Measurements from ENCODE around the gene HSD17B12. TPM values are rescaled to one million over a fixed set of nuclear protein-coding genes. Genes with fewer than 3 reads are reported as not detected.

The HSD17B12 gene
- polyA plus RNA-seq, 3 donors: 13.3 to 35.5 (median 30.4) TPM

- Histone ChIP-seq H3K9ac (ENCODE audit: insufficient read depth, low read length, poor library complexity, severe bottlenecking) (no peak overlapping the region), H3K4me2 (replicated peaks; ENCODE audit: extremely low read depth, low read length, poor library complexity, severe bottlenecking) (no peak overlapping the region), H4K20me1 (ENCODE audit: insufficient read depth, low read length) (no peaks in the 10 kb centered on the region), H3K27me3 (ENCODE audit: control insufficient read depth in 2 of 2, insufficient read depth in 2 of 2, low read length in 2 of 2) (no peaks in the 10 kb centered on the region), H3K27ac (ENCODE audit: low read depth in 1 of 2, low read length in 2 of 2) (peak overlapping the region in 1 of 2 donors; percentile 6), H3K4me3 (replicated peaks in 1 of 3; ENCODE audit: low read depth in 2 of 3, low read length in 3 of 3) (no peak overlapping the region), H3K79me2 (ENCODE audit: insufficient read depth, low read length) (no peaks in the 10 kb centered on the region), H3K36me3 (replicated peaks in 1 of 2; ENCODE audit: control insufficient read depth in 1 of 2, insufficient read depth in 2 of 2, low read length in 2 of 2) (peaks cover 4 to 15% of the 10 kb centered on the region in 2 donors), H3K9me3 (replicated peaks in 1 of 2; ENCODE audit: control insufficient read depth in 1 of 2, insufficient read depth in 1 of 2, low read length in 2 of 2) (no peaks in the 10 kb centered on the region), H3K4me1 (ENCODE audit: control insufficient read depth in 1 of 2, insufficient read depth in 2 of 2, low read length in 2 of 2) (peaks cover 7 to 11% of the 10 kb centered on the region in 2 donors), H2AFZ (ENCODE audit: insufficient read depth, low read depth, low read length, poor library complexity, severe bottlenecking) (no peak overlapping the region)
- DNase-seq: peak; percentile 43 to 81 (median 54)
- H3K27me3 Mint-ChIP-seq (ENCODE audit: low read depth in 3 of 3): no peaks in the 10 kb centered on the region
- TF ChIP-seq CTCF (IDR thresholded peaks at IDR 0.05): no peak
- peaks cover 10 to 32% of the 10 kb centered on the region in 2 donors for H3K36me3 Mint-ChIP-seq
- intact Hi-C loops (cut with micrococcal nuclease): no loop called here
- no peak overlapping the region for H3K4me3 Mint-ChIP-seq
- peaks cover 17% of the 10 kb centered on the region for H3K4me1 Mint-ChIP-seq
- WGBS (ENCODE audit: insufficient coverage): no CpG with 5 or more reads among the region's 5 CpGs
- H3K9me3 Mint-ChIP-seq: no peaks in the 10 kb centered on the region
- H3K27ac Mint-ChIP-seq: peak overlapping the region in 2 of 7 donors; percentile 58 to 85
Measured at GRCh38 chr11:43830928-43831440, 150.4 kb downstream of the HSD17B12 start.

GRCh38 chr11:43832536-43832935 lies 152.0 kb downstream of the HSD17B12 start:
- H3K4me1 Mint-ChIP-seq: peaks cover 17% of the 10 kb centered on the region
- no peaks in the 10 kb centered on the region for H3K27me3 Mint-ChIP-seq (ENCODE audit: low read depth in 3 of 3)
- no peak overlapping the region for H3K4me3 ChIP-seq (replicated peaks in 1 of 3; ENCODE audit: low read depth in 2 of 3, low read length in 3 of 3)
- intact Hi-C loops (cut with micrococcal nuclease): no loop called here
- H3K9me3 ChIP-seq (replicated peaks in 1 of 2; ENCODE audit: control insufficient read depth in 1 of 2, insufficient read depth in 1 of 2, low read length in 2 of 2): no peaks in the 10 kb centered on the region
- peaks cover 10 to 28% of the 10 kb centered on the region in 2 donors for H3K36me3 Mint-ChIP-seq
- TF ChIP-seq CTCF (IDR thresholded peaks at IDR 0.05): no peak
- 100% methylated on average over 4 of the region's 4 CpGs for WGBS (ENCODE audit: insufficient coverage)
- H3K9me3 Mint-ChIP-seq: no peaks in the 10 kb centered on the region
- no peak overlapping the region for H3K4me2 ChIP-seq (replicated peaks; ENCODE audit: extremely low read depth, low read length, poor library complexity, severe bottlenecking)
- DNase-seq: no peak
- no peak overlapping the region for H3K4me3 Mint-ChIP-seq
- no peak overlapping the region for H3K27ac ChIP-seq (ENCODE audit: low read depth in 1 of 2, low read length in 2 of 2)
- H3K79me2 ChIP-seq (ENCODE audit: insufficient read depth, low read length): no peaks in the 10 kb centered on the region
- H3K27me3 ChIP-seq (ENCODE audit: control insufficient read depth in 2 of 2, insufficient read depth in 2 of 2, low read length in 2 of 2): no peaks in the 10 kb centered on the region
- no peaks in the 10 kb centered on the region for H4K20me1 ChIP-seq (ENCODE audit: insufficient read depth, low read length)
- H3K27ac Mint-ChIP-seq: peak overlapping the region in 2 of 7 donors; percentile 6 to 42
- H3K4me1 ChIP-seq (ENCODE audit: control insufficient read depth in 1 of 2, insufficient read depth in 2 of 2, low read length in 2 of 2): peaks cover 7 to 11% of the 10 kb centered on the region in 2 donors
- H3K36me3 ChIP-seq (replicated peaks in 1 of 2; ENCODE audit: control insufficient read depth in 1 of 2, insufficient read depth in 2 of 2, low read length in 2 of 2): peaks cover 4 to 15% of the 10 kb centered on the region in 2 donors
- H2AFZ ChIP-seq (ENCODE audit: insufficient read depth, low read depth, low read length, poor library complexity, severe bottlenecking): no peak overlapping the region
- H3K9ac ChIP-seq (ENCODE audit: insufficient read depth, low read length, poor library complexity, severe bottlenecking): no peak overlapping the region
